ENCODE measurements around the gene DOCK1.

GRCh38 chr10:126904516-126904817 is 761 bp upstream of the DOCK1 start:
- no peak for TF ChIP-seq CTCF (IDR thresholded peaks at IDR 0.05; ENCODE audit: low read depth, low read length)
- TF ChIP-seq POLR2A (IDR thresholded peaks at IDR 0.05; ENCODE audit: extremely low read depth, insufficient read length), result no peak

All from NB4 (cell line).